Activated CD4-positive, alpha-beta T cell treated with anti-CD3 and anti-CD28 coated beads, Interleukin-2, amount 50 U/mL, for 48 hours (primary cell): ENCODE measurements around the gene RTTN.
"Not testable (repeated sequence)": the region's sequence is repeated elsewhere in the genome, so short reads cannot be mapped to it uniquely, and the experiment has no call there.

Experiments
- DNase-seq, 2 experiments: peaks; one replicate each; pipeline ENCODE4 v3.0.0-alpha.2; 2020

Gene RTTN

DNA sequence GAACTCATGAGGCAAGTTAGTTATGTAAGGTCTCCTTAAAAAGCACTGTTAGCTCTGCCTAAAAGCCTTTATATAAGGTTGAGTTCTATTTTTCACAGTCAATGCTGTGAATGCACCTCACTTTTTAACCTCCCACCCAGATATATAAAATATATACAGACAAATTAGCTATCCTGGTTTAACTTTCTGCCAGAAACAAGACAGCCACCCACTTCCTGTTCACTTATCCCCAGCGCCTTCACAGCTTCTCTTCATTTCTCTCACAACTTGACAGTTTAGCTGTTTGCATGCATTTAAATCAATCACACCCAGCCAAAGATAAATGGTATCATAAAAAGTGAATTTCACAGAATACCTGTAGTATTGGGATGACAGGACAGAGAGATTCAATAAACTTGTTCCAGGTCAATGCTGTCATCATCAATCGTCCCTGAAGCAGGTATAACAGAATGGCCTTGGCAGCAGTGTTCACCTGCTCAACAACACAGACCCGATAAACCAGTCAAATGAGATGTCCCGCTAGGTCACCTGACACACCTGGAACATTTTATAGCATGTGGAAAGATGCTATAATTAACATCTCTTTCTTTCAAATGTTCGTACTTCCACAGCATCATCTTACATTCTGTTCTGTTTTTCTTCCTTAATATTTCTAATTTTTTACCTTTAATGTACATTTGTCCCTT, 55.7 kb downstream of the RTTN start:
- DNase-seq, result no peak

DNA sequence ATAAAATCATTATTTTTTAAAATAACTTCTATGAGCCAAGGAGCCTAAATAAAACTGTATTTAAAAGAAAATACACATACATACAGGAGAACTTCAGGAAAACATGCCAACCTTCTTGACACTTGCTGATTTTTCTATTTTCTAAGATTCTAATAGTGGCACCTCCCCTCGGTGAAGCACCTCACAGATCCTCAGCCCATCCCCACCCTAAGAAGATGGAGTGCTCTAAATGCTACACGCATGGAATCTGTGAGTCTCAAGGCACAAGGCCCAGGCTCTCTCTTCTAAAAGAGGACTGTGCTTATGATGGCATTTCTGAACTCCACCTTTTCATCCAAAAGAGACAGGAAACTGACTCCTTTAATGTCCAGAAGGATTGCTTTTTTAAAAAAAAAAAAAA, 56.3 kb downstream of the RTTN start:
- DNase-seq, result no peak

DNA sequence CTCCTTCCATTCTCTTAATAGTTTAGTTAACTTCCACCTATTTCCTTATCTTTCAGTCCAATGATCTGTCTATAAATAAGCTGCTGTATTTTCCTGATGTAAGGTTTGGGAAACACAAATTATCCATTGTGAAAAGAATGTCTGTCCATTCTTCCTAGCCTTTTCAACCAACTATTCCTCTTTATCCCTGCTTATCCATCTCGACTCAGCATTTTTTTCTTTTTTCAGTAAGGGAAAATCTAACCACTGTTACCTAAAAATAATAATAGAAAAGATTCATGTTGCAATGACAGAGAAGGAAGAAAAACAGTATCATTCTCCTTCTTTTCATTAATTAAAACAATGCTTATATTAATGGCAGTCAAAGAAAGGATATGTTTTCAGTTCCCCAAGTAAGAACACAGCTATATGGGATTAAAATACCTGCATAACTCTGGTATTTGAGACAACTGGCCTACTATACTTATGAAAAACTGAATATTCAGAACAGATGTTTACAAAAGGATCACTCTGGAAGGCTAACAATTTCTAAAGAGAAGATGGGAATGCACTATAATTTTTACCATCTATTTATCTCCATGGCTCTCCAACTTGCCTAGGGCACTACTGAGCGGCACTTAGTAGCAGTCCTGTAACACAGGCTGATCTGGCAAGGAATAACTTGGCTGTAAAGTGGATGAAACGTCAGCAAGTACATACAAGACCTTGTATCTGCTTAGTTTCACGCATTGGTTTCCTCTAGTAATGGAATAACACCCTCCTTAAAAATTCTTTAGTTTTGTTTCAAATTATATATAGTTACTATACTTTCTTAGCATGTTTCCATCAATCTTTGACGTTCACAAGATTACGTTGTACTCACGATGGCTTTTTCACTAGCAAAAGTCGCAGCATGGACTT, 57.2 kb downstream of the RTTN start:
- DNase-seq, result no peak

DNA sequence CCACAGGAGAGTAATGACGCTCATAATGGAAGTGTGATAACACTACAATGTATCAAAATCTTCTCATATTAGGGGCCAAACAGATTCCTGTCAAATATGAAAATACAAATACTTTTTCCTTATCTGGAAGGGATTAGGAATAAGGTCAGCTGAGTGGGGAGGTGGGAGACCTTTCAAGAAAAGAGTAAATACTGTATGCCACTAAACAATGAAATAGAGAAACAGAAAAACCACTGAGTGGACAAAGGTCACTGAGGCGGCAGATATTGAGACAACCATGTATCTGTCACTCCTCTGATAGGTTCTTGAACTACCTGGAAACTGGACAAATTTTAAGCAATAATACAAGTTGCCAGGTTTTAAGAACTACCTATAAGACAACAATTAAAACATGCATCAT, 59.3 kb downstream of the RTTN start:
- no peak for DNase-seq

DNA sequence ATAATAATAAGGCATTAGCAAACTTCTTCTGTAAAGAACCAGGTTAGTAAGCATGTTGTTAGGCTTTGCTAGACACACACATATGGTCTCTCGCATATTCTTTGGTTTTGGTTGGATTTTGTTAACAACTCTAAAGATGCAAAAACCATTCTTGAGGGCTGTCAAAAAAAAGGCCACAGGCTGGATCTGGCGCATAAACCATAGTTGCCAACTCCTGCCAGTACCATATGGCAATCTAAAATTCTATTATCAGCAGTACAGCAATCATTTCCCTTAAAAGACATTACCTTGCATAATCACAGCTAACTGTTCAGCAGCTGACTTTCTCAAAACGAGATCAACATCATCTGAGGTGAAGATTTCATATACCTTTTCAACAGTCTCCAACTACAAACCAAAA, 63.5 kb downstream of the RTTN start:
- no peak for DNase-seq

DNA sequence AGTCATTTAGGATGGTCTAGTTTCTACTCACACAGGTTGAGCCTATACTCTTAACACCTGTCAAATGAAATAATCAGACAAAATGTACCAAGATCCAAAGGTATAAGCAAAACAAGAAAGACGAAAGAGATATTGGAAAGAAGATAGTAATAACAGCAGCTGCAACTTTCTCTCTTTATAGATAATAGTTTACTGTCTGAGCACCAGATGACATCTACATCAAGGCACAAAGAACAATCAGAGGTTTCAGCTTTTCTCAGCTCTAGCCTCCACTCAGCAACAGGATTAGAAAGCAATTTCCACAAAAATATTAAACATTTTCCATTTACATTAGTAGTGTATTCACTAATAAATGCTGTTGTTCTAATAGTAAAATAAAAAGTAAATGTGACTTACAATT, 66.3 kb downstream of the RTTN start:
- no peak for DNase-seq

DNA sequence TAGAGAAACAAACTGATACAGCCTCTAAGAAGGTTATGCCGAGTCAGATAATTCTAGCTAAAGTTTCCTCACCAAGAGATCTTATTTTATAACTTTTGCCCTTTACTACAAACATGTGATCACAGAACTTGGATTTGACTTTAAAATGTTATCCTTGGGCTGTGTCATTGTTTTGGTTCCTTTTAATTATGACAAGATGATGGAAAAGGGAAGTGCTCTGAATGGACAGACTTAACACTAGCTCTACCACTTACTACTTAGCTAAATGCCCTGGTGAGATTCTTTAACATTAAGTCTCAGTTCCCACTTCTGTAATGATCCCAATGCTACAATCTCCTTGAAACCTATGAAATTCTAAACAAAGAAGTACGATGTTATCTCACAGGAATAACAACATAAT, 69.9 kb downstream of the RTTN start:
- no peak for DNase-seq

DNA sequence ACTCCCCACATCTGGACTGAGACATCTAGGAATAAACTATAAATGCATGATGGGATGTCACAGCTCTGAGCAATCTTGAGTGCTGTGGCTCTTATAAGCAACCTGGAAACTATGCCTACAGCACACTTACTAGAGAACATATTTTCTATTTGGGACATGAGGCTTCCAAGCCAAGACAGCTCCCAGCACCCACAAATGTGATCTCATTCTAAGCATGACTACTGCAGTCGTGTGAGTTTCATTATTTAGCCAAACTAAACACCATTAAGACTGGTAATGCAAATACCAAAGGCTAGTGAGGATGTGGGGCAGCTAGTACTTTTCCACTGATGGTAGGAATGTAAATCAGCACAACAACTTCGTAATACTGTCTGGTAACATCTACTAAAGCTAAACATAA, 72.5 kb downstream of the RTTN start:
- no peak for DNase-seq

DNA sequence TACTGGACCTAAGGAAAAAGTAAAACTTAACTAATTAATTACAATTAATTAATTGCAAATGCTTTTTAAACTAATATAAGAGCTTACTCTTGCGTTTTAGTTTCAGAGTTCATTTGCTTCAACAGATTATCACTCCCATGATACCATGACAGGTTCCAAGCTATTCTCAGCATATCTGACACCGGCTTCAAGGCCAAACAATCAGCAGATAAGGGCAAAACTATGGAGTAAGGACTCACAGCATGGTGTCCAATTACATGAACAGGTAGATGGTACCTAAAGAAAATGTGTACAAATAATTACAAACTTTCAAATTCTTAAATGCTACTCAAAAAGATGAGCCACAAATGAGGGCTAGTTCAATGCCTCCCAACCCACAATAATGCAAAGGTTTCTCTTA, 77.2 kb downstream of the RTTN start:
- no peak for DNase-seq

DNA sequence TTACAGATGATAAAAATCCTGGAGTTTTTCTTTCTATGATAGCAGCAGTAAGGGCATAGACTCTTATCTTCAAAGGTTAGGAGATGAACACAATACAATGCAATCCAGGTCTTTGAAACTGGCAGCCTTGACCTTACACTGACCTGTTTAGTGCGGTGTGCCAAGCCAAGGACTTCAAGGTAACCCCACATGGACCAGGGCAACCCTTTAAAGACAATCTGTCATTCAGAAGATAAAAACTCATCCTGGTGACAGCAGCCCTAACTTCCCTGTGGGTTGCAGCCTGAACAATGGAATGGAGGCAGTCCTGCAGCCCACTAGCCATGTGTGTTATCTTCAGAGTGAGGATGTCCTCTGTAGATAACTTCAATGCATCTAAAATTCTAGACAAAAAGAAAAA, 78.1 kb downstream of the RTTN start:
- no peak for DNase-seq

DNA sequence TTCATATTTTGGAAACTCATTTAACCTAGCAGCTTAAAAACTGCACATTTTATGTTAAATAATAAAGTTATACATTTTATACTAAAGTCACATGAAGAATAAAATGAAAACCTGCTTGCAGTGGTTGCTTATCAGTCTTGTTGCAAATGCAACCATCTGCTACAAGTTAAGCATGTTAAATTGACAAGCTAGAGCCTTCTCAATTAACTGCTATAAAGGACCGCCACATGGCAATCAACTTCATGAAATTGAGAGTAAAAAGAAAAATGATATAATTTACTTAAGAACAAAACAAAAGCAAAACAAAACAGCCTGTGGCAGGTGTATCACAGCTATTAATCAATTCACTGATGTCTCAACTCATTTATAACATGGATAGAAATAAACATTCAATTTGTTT, 78.7 kb downstream of the RTTN start:
- DNase-seq, result no peak

DNA sequence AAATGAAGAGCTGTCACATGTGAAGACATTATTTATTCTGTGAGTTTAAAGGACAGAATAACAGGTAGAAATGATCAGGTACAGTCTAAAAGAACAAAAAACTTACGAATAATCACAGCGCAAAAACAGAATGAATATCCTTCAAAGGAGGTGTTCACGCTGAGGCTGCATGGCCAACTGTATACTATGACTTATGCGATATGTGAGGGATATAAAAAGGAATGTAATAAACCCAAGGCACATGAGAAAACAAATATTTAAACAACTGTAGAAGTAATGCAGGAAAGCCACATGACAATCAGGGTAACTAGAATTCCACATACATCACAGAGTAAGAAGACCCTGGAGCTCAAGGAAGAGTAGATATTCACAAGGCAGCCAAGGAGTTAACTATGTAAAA, 81.3 kb downstream of the RTTN start:
- DNase-seq, result no peak

DNA sequence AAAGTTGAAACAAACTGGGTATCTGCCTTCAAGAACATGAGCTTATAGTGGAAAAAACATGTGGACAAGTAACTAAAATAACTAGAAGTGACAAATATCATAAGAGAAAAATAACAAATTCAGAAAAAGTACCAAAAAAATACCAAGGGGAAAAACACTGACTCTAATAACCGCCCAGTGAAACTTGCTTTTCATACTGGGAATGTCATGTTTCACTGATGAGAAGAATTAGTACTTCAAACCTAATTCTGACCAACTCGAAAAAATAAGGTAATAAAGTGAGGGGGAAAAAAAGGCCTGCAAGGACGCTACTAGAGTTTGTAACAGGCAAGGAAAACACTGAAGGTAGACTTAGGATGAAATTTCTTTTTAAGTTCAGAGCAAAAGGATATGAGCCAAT, 83.6 kb downstream of the RTTN start:
- no peak for DNase-seq

DNA sequence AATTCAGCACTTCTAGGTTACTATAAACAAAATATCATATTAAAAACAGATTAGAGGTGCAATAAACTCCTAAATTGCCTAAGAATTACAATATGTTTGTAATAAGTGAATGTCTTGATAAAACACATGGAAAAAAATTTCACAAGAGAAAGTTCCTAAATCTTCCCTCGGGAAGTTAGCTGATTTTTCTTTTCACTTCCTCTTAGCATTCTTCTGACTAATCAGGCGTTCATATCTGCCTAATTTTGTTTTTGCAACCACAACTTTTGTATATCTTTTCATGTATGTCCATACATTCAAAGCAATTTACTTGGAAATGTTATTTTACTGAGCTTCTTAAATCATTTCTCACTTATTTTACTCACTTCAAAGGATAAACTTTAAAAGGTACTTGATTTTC, 88.5 kb downstream of the RTTN start:
- no peak for DNase-seq

DNA sequence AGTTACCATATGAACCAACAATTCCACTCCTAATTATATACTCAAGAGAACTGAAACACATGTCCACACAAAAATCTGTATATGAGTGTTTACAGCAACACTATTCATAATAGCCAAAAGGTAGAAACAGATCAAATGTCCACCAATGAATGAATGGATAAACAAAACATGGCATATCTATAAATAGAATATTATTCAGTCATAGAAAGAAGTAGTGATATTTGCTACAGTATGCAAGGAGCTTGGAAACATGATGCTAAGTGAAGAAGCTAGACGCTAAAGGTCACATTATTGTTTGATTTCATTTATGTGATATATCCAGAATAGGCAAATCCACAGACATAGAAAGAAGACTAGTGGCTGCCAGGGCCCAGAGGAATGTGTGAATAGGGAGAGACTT, 92.0 kb downstream of the RTTN start:
- no peak for DNase-seq

DNA sequence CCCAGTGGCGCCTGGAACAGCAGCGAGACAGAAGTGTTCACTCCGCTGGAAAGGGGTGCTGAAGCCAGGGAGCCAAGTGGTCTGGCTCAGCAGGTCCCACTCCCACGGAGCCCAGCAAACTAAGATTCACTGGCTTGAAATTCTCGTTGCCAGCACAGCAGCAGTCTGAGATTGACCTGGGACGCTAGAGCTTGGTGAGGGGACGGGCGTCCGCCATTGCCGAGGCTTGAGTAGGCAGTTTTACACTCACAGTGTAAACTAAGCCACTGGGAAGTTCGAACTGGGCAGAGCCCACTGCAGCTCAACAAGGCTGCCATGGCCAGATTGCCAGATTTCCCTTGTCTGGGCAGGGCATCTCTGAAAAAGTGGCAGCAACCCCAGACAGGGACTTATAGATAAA, 94.8 kb downstream of the RTTN start:
- DNase-seq, result no peak

DNA sequence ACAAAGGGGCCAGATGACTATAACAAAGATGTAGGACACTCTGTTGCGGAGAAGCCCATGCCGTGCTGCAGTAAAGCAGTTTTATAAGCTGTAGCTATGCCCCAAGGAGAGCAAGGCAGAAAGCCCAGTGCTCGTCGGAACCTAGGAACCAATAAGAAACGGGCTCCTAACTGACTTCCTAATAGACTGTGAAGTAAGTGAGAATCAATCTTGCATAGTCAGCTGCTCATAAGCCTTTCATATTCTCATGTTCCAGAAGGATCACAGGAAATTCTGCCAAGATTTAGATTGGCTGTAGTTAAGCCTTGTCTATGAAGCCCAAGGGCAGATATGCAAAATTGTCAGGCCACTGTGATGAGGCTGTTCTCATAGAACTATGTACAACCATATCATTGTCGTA, 98.4 kb downstream of the RTTN start:
- DNase-seq, result no peak

DNA sequence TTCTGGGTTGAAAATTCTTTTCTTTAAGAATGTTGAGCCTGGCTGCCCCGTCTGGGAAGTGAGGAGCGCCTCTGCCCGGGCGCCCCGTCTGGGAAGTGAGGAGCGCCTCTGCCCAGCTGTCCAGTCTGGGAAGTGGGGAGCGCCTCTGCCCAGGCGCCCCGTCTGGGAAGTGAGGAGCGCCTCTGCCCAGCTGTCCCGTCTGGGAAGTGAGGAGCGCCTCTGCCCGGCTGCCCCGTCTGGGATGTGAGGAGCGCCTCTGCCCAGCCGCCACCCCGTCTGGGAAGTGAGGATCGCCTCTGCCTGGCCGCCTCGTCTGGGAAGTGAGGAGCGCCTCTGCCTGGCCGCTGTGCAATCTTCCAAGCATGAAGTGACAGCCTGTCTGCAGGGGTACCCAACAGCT, 102.6 kb downstream of the RTTN start:
- DNase-seq, result not testable (repeated sequence)

DNA sequence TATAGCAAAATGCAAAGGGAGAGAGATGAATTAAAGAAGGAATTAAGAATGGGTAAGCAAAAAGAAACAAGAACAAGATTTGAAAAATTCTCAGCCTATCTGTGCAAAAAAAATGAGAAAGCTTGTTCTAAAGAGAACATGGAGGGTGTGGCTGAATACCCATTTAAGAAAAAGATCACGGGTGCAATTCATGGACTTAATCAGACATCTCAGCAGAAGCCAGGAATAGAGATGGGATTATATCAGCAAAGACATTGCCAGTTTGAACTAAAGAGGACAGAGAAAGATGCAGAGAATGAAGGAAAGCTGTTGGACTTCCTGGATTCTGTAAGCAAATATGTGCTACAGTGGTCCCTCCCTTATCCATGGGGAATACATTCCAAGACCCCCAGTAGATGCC, 115.6 kb downstream of the RTTN start:
- no peak for DNase-seq

DNA sequence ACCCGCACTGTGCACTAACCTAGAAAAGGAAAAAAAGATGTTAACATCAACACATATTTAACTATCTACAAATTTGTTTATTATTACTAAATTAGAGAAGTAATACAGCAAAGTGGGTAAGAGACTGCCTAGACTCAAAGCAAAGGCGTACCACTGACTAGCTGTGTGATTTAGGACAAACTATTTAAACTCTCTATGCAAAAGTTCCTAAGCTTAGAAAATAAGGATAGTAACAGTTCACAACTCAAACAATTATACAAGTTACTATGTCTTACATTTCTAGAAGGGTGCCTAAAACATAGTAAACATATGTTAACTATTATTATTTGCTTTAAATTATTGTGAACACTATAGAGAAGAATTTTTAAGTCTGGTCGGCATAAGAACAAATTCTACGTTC, 119.4 kb downstream of the RTTN start:
- DNase-seq, result no peak

DNA sequence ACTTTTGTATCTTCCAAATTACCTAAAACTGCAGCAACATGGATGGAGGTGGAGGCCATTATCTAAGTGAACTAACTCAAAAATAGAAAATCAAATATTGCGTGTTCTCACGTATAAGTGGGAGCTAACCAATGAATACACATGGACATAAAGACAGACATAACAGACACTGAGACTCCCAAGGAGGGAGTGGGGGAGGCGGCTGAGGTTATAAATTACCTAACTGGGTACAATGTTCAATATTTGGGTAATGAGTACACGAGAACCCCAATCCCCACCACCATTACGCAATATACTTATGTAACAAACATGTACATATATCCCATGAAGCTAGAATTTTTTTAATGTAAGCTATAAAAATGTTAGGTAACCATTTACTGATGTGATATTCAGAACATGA, 119.8 kb downstream of the RTTN start:
- DNase-seq, result no peak

DNA sequence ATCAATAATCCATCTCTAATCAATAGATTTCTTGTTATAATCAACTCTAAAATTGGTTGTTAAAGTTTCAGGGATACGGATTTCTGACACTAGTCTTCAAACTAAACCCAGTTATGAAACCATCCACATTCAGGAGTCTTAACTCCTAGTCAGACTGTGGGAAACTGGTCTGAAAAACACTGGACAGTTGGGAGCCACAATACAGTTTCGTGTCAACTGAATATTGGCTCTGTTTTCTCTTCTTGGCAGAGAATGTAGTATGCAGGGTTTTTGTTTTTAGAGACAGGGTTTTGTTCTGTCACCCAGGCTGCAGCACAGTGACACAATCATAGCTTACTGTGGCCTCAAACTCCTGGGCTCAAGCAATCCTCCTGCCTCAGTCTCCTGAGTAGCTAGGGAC, 123.1 kb downstream of the RTTN start:
- no peak for DNase-seq

DNA sequence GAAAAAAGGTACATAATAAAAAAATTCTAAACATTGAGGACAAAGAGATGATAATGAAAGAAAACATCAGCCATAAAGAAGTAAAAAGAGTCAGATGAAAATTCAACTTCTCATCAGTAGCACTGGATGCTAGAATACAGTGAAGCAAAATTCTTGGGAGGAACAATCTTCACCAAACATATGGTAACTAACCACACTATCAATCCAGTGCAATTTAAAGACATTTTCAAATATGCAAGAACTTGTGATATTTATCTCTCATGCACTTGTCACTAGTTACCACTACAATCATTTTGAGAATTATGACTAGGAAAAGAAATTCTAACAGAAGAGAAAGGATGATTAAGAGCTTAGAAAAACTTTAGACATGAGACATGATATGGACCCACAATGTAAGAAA, 127.4 kb downstream of the RTTN start:
- DNase-seq, result no peak

DNA sequence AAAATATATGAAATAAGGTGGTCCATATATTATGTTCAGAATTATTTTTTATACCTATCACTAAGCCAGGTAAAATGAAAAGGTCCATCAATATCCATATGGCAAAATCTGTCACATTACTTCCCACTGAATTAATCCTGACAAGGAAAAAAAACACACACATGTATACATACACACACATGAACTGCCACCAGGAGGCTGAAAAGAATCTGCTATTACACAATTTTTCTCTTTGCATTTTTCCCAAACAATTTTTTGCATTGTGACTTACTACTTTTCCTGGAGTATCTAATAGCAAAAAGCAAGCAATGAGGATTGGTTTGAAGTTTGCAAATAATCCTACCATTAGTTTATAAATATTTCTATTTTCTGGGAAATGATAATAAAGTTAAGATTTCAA, 129.6 kb downstream of the RTTN start:
- no peak for DNase-seq

DNA sequence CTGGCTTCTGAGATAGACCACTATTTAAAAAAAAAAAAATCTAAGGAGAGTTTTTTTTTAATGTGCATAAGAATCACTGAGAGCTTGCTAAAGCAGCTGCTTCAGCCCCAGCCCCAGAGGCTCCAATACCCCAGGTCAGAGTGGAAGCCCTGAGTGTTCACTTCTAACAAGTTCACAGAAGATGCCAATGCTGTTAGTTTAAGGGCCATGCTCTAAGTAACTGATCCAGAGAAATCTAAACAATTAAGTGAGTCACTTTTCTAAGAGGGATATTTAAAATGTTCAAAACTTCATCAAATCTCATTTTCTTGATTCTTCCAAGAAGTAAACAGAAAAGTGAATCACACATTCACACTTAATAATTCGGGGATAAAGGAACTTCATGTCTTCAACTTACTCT, 131.4 kb downstream of the RTTN start:
- no peak for DNase-seq
